AG09319 (cell line): Measurements from ENCODE around the gene POC5.

Experiments used
- DNase-seq: peaks from one replicate; pipeline ENCODE4 v3.0.0-alpha.2; 2010; ENCODE audit warnings: low read depth; ENCODE audit errors: extremely low read depth
- TF ChIP-seq, protein P1 (sequence below): IDR thresholded peaks from 2 replicates; pipeline ENCODE4 v1.5.1; 2011; ENCODE audit warnings: low read depth, mild to moderate bottlenecking, inconsistent platforms, low read length, moderate library complexity

Gene POC5

DNA sequence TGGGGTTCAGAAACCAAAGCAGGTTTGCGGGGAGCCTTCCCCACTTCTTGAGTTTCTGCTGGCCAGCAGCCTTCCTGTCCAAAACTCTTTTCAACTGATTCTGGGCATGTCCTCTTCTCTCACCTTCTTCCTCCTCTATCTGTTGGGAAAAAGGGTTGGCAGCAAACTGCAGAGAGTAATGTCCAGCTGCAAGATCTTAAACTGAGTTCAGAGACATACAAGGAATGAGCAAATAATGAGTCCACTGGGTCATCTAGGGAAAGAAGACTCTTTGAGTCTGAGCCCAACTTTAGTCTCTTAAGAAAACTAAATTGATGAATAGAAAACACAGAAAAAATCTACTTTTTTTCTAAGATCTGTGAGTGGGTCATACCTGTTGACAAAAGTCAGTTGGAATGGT lies 89.4 kb downstream of the POC5 start:
- TF ChIP-seq, protein P1, sequence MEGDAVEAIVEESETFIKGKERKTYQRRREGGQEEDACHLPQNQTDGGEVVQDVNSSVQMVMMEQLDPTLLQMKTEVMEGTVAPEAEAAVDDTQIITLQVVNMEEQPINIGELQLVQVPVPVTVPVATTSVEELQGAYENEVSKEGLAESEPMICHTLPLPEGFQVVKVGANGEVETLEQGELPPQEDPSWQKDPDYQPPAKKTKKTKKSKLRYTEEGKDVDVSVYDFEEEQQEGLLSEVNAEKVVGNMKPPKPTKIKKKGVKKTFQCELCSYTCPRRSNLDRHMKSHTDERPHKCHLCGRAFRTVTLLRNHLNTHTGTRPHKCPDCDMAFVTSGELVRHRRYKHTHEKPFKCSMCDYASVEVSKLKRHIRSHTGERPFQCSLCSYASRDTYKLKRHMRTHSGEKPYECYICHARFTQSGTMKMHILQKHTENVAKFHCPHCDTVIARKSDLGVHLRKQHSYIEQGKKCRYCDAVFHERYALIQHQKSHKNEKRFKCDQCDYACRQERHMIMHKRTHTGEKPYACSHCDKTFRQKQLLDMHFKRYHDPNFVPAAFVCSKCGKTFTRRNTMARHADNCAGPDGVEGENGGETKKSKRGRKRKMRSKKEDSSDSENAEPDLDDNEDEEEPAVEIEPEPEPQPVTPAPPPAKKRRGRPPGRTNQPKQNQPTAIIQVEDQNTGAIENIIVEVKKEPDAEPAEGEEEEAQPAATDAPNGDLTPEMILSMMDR, result no peak
- DNase-seq, result no peak

GRCh38 chr5:75626959-75627358 lies 90.3 kb downstream of the POC5 start:
- no peak for DNase-seq
- TF ChIP-seq, protein P1, result no peak
